A549 (cell line): ENCODE data around the gene IL1F10. TPM values are rescaled to one million over a fixed set of nuclear protein-coding genes. Genes with fewer than 3 reads are reported as not detected.

Source experiments
- ATAC-seq, 2 experiments: fragments of 200-7000 bp in 1 of 2; fragments of >200 bp in 1 of 2; cut with Nextera tagmentation in 1 of 2; cut with Tn5 transposase in 1 of 2; 3 replicates each; pipeline versions ENCODE4 v1.8.0 to v1.9.1; 2018 to 2020; ENCODE audit warnings: mild to moderate bottlenecking in 1 of 2, moderate library complexity in 1 of 2
- CTCF ChIA-PET: fragments of 300-600 bp; sonication (Branson Sonifier 250); formaldehyde crosslinking; extraction: SDS; loops from one replicate; lab custom pipeline; 2021; ENCODE audit warnings: antibody characterized with exemption, inconsistent platforms; lab: Yijun Ruan, JAX
- POLR2A ChIA-PET: fragments of 350-600 bp; formaldehyde crosslinking; extraction: SDS; loops from one replicate; lab custom pipeline; 2021; ENCODE audit warnings: antibody characterized with exemption, inconsistent platforms; lab: Yijun Ruan, JAX
- DNase-seq, 2 experiments: peaks; one replicate each; pipeline versions ENCODE4 v3.0.0 to v3.0.0-alpha.2; 2011 to 2016; ENCODE audit warnings: low read depth in 1 of 2, low spot score in 1 of 2
- FAIRE-seq: peaks from 2 replicates; lab custom pipeline; 2011; peaks lifted over from hg19 to GRCh38; lab: Jason Lieb, UNC
- H3K27ac ChIP-seq, 2 experiments: fragments of >200 bp; sonication (Bioruptor Twin); formaldehyde crosslinking; 3 replicates each; pipeline ENCODE4 v1.5.1; 2016 to 2017
- H3K4me1 ChIP-seq: fragments of >200 bp; sonication (Bioruptor Twin); formaldehyde crosslinking; 3 replicates; pipeline ENCODE4 v1.6.1; 2016
- H3K4me2 ChIP-seq: fragments of >200 bp; sonication (Bioruptor Twin); formaldehyde crosslinking; 3 replicates; pipeline ENCODE4 v1.6.1; 2016
- H3K4me3 ChIP-seq: fragments of >200 bp; sonication (Bioruptor Twin); formaldehyde crosslinking; 3 replicates; pipeline ENCODE4 v1.5.1; 2016
- H3K9me3 ChIP-seq: fragments of >200 bp; sonication (Bioruptor Twin); formaldehyde crosslinking; 3 replicates; pipeline ENCODE4 v1.6.1; 2016
- ATOH8 ChIP-seq: fragments of 250-450 bp; sonication (Bioruptor Pico); IDR thresholded peaks from 2 replicates; pipeline ENCODE4 v1.5.0; 2020; ENCODE audit warnings: low read depth, mild to moderate bottlenecking, moderate library complexity
- CEBPB ChIP-seq, 2 experiments: fragments of >200 bp in 1 of 2; sonication (Bioruptor Twin) in 1 of 2; formaldehyde crosslinking in 1 of 2; IDR thresholded peaks; 2 replicates each; pipeline ENCODE4 v1.6.1; 2012 to 2016
- E2F6 ChIP-seq: IDR thresholded peaks from 2 replicates; pipeline ENCODE4 v1.6.1; 2012; ENCODE audit warnings: low read depth, borderline replicate concordance
- EHF ChIP-seq: fragments of 250-450 bp; sonication (Bioruptor Pico); IDR thresholded peaks from 2 replicates; pipeline ENCODE4 v1.5.0; 2020; ENCODE audit warnings: mild to moderate bottlenecking
- EHMT2 ChIP-seq: fragments of 200-600 bp; sonication (generic); IDR thresholded peaks from 2 replicates; pipeline ENCODE4 v1.6.1; 2016; ENCODE audit warnings: antibody characterized with exemption, low read depth, mild to moderate bottlenecking, moderate library complexity
- ELK1 ChIP-seq: fragments of 150-350 bp; IDR thresholded peaks from 2 replicates; pipeline ENCODE4 v1.6.1; 2014; ENCODE audit warnings: low read depth, mild to moderate bottlenecking, low read length
- ESRRA ChIP-seq: fragments of 150-350 bp; IDR thresholded peaks from 2 replicates; pipeline ENCODE4 v1.6.1; 2014; ENCODE audit warnings: mild to moderate bottlenecking, low read length, borderline replicate concordance
- FOSB ChIP-seq: fragments of 250-450 bp; sonication (Bioruptor Pico); IDR thresholded peaks from 2 replicates; pipeline ENCODE4 v1.5.0; 2020; ENCODE audit warnings: mild to moderate bottlenecking, moderate library complexity
- FOSL2 ChIP-seq, 2 experiments: fragments of 450-650 bp in 1 of 2; fragments of >200 bp in 1 of 2; sonication (Bioruptor Twin) in 1 of 2; formaldehyde crosslinking; IDR thresholded peaks; 2 replicates each; pipeline versions ENCODE4 v1.5.0 to v1.6.1; 2016 to 2020; ENCODE audit warnings: mild to moderate bottlenecking in 1 of 2, moderate library complexity in 1 of 2
- GATA3 ChIP-seq: IDR thresholded peaks from 2 replicates; pipeline ENCODE4 v1.6.1; 2012; ENCODE audit warnings: borderline replicate concordance
- HEYL ChIP-seq: fragments of 250-450 bp; sonication (Bioruptor Pico); IDR thresholded peaks from 2 replicates; pipeline ENCODE4 v1.8.0; 2021; ENCODE audit warnings: mild to moderate bottlenecking, moderate library complexity
- HMGXB4 ChIP-seq: fragments of 250-450 bp; sonication (Bioruptor Pico); IDR thresholded peaks from 2 replicates; pipeline ENCODE4 v1.5.0; 2021; ENCODE audit warnings: mild to moderate bottlenecking, moderate library complexity, borderline replicate concordance
- JUN ChIP-seq, 2 experiments: fragments of >200 bp; sonication (Bioruptor Twin); formaldehyde crosslinking; IDR thresholded peaks; 2 replicates in 1 of 2; 3 replicates in 1 of 2; pipeline ENCODE4 v1.6.1; 2016 to 2017
- KDM5A ChIP-seq: fragments of 200-600 bp; sonication (generic); IDR thresholded peaks from 2 replicates; pipeline ENCODE4 v1.6.1; 2016; ENCODE audit warnings: antibody characterized with exemption, mild to moderate bottlenecking
- MAFK ChIP-seq: fragments of 450-650 bp; IDR thresholded peaks from 2 replicates; pipeline ENCODE4 v1.6.1; 2014; ENCODE audit not compliant: partially characterized antibody
- NPAS2 ChIP-seq: fragments of 250-450 bp; sonication (Bioruptor Pico); IDR thresholded peaks from 2 replicates; pipeline ENCODE4 v1.8.0; 2022; ENCODE audit warnings: mild to moderate bottlenecking, moderate library complexity, borderline replicate concordance
- PHF8 ChIP-seq: fragments of 200-600 bp; sonication (generic); IDR thresholded peaks from 2 replicates; pipeline ENCODE4 v1.6.1; 2016; ENCODE audit warnings: low read depth, mild to moderate bottlenecking, antibody characterized with exemption, moderate library complexity, borderline replicate concordance
- POLR2A ChIP-seq: IDR thresholded peaks from 2 replicates; pipeline ENCODE4 v1.6.1; 2012; ENCODE audit warnings: mild to moderate bottlenecking, low read length
- RAD21 ChIP-seq, 2 experiments: fragments of >200 bp in 1 of 2; sonication (Bioruptor Twin) in 1 of 2; formaldehyde crosslinking in 1 of 2; IDR thresholded peaks in 1 of 2; conservative IDR thresholded peaks in 1 of 2; 2 replicates in 1 of 2; 3 replicates in 1 of 2; pipeline ENCODE4 v1.6.1; 2012 to 2018; ENCODE audit warnings: inconsistent platforms in 1 of 2
- RARB ChIP-seq: fragments of 250-450 bp; sonication (Bioruptor Pico); IDR thresholded peaks from 2 replicates; pipeline ENCODE4 v1.8.0; 2021; ENCODE audit warnings: mild to moderate bottlenecking, moderate library complexity
- RCOR1 ChIP-seq: fragments of 150-350 bp; IDR thresholded peaks from 2 replicates; pipeline ENCODE4 v1.6.1; 2014; ENCODE audit warnings: antibody characterized with exemption, low read length, low read depth
- RFX5 ChIP-seq: fragments of 450-650 bp; IDR thresholded peaks from 2 replicates; pipeline ENCODE4 v1.7.1; 2014; ENCODE audit warnings: antibody characterized with exemption, mild to moderate bottlenecking, moderate library complexity
- SMC3 ChIP-seq: fragments of >200 bp; sonication (Bioruptor Twin); formaldehyde crosslinking; IDR thresholded peaks from 3 replicates; pipeline ENCODE4 v1.6.1; 2018; ENCODE audit warnings: inconsistent platforms
- SREBF2 ChIP-seq: fragments of 450-650 bp; IDR thresholded peaks from 2 replicates; pipeline ENCODE4 v1.6.1; 2014; ENCODE audit warnings: mild to moderate bottlenecking, moderate library complexity
- TFCP2L1 ChIP-seq: fragments of 250-450 bp; sonication (Bioruptor Pico); IDR thresholded peaks from 2 replicates; pipeline ENCODE4 v1.5.0; 2021; ENCODE audit warnings: mild to moderate bottlenecking
- TP53 ChIP-seq: fragments of 250-450 bp; sonication (Bioruptor Pico); IDR thresholded peaks from 2 replicates; pipeline ENCODE4 v1.5.0; 2021; ENCODE audit warnings: mild to moderate bottlenecking, moderate library complexity
- ZNF302 ChIP-seq: fragments of 250-450 bp; sonication (Bioruptor Pico); IDR thresholded peaks from 2 replicates; pipeline ENCODE4 v1.9.0; 2021; ENCODE audit warnings: inconsistent platforms, mild to moderate bottlenecking, moderate library complexity
- whole genome bisulfite sequencing: methylation state at CpG from one replicate; pipeline ENCODE4 v1.1.6; 2017; ENCODE audit errors: missing lambda C conversion rate; 5-methylcytosine and 5-hydroxymethylcytosine counted together
- polyA plus RNA-seq, 4 experiments: library from polyadenylated mRNA; depleted of rRNA in 3 of 4; stranded (reverse); fragments of >200 nt; fragmentation: RNase III in 1 of 4; extraction: RNeasy Plus Mini Kit Qiagen cat#74134 plus additional on column Dnase treatment in 1 of 4; gene quantifications; 2 replicates in 3 of 4; 3 replicates in 1 of 4; pipeline ENCODE4 v1.2.3, GENCODE V29; 2011 to 2017

IL1F10 gene
- polyA plus RNA-seq, 2 of the 4 experiments (the other 2 are of a cell fraction), result not detected

GRCh38 chr2:113113807-113114206, 46.0 kb downstream of the IL1F10 start:
- Histone ChIP-seq H3K4me2 (no peak overlapping the region), H3K27ac (no peak overlapping the region), H3K4me3 (no peak overlapping the region), H3K9me3 (no peaks in the 10 kb centered on the region), H3K4me1 (no peaks in the 10 kb centered on the region)
- DNase-seq (no peak), FAIRE-seq (no peak), ATAC-seq (no peak)
- 14% methylated on average over 3 of the region's 3 CpGs for WGBS
- TF ChIP-seq TP53 (CRISPR knock-in tag), result no peak
- POLR2A ChIA-PET, result no interaction called here
- CTCF ChIA-PET, result interaction anchor here (0.9 to 7.1 kb wide), 5 partner anchors 8 to 85 kb away, joined by 3 to 49 read pairs (median 5); no protein-coding TSS in a partner anchor

GRCh38 chr2:113114224-113114945, 46.6 kb downstream of the IL1F10 start:
- TF ChIP-seq FOSB, result no peak
- TF ChIP-seq E2F6, result no peak
- TF ChIP-seq ZNF302, result no peak
- TF ChIP-seq NPAS2 (CRISPR knock-in tag), result no peak
- TF ChIP-seq ATOH8 (CRISPR knock-in tag), result no peak
- no peak for TF ChIP-seq RFX5
- TF ChIP-seq MAFK, result no peak
- no peak for TF ChIP-seq SREBF2
- no peak for TF ChIP-seq TP53 (CRISPR knock-in tag)
- TF ChIP-seq SMC3, result no peak
- no peak for TF ChIP-seq KDM5A
- TF ChIP-seq TFCP2L1, result no peak
- no peak for TF ChIP-seq RARB
- TF ChIP-seq FOSL2 (IDR thresholded peaks at IDR 0.05), result no peak
- TF ChIP-seq FOSL2 (CRISPR knock-in tag; IDR thresholded peaks at IDR 0.05), result no peak
- TF ChIP-seq RCOR1, result no peak
- 24% methylated on average over 6 of the region's 6 CpGs for WGBS
- no peak for DNase-seq
- CTCF ChIA-PET, result interaction anchor here (0.9 to 7.1 kb wide), 5 partner anchors 8 to 85 kb away, joined by 3 to 49 read pairs (median 5); no protein-coding TSS in a partner anchor
- Histone ChIP-seq H3K4me2 (no peak overlapping the region), H3K4me1 (no peaks in the 10 kb centered on the region), H3K27ac (no peak overlapping the region), H3K9me3 (no peaks in the 10 kb centered on the region), H3K4me3 (no peak overlapping the region)
- no peak for ATAC-seq
- POLR2A ChIA-PET, result no interaction called here
- no peak for FAIRE-seq

- DNase-seq (no peak), FAIRE-seq (no peak), ATAC-seq (no peak)
- H3K4me3 ChIP-seq, result no peak overlapping the region
- 85% methylated on average over 4 of the region's 4 CpGs for WGBS
- H3K4me2 ChIP-seq, result no peak overlapping the region
- H3K4me1 ChIP-seq, result no peaks in the 10 kb centered on the region
- no peak overlapping the region for H3K27ac ChIP-seq
- ChIA-PET POLR2A (no interaction called here), CTCF (interaction anchor here (1.2 to 7.1 kb wide), 3 partner anchors 22 to 84 kb away, joined by 3 to 49 read pairs (median 5); no protein-coding TSS in a partner anchor)
- TF ChIP-seq RFX5 (no peak), HEYL (CRISPR knock-in tag) (no peak), ELK1 (no peak), GATA3 (no peak), PHF8 (no peak), RARB (no peak), EHMT2 (no peak), HMGXB4 (CRISPR knock-in tag) (no peak), KDM5A (no peak), JUN (IDR thresholded peaks at IDR 0.05) (no peak), RAD21 (conservative IDR thresholded peaks at IDR 0.05 in 1 of 2, IDR thresholded peaks at IDR 0.05 in 1 of 2) (no peak), E2F6 (no peak), ESRRA (no peak), POLR2A (no peak), EHF (CRISPR knock-in tag) (no peak), CEBPB (IDR thresholded peaks at IDR 0.05) (no peak), TFCP2L1 (no peak)
- no peaks in the 10 kb centered on the region for H3K9me3 ChIP-seq
Measured at GRCh38 chr2:113114996-113115395, 47.2 kb downstream of the IL1F10 start.
